Measurements from ENCODE around the gene KLF16.

DNA sequence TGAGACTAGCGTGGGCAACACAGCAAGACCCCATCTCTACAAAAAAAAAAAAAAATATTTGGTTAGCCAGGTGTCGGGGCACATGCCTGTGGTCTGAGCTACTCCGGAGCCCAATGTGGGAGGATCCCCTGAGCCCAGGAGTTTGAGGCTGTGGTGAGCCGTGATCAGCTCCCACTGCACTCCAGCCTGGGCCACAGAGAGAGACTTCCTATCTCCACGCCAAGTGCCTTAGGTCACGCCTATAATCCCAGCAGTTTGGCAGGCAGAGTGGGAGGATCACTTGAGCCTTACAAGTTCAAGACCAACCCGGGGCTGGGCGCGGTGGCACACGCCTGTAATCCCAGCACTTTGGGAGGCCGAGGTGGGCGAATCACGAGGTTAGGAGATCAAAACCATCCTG is 33.1 kb upstream of the KLF16 start:
- TF ChIP-seq, protein P1, sequence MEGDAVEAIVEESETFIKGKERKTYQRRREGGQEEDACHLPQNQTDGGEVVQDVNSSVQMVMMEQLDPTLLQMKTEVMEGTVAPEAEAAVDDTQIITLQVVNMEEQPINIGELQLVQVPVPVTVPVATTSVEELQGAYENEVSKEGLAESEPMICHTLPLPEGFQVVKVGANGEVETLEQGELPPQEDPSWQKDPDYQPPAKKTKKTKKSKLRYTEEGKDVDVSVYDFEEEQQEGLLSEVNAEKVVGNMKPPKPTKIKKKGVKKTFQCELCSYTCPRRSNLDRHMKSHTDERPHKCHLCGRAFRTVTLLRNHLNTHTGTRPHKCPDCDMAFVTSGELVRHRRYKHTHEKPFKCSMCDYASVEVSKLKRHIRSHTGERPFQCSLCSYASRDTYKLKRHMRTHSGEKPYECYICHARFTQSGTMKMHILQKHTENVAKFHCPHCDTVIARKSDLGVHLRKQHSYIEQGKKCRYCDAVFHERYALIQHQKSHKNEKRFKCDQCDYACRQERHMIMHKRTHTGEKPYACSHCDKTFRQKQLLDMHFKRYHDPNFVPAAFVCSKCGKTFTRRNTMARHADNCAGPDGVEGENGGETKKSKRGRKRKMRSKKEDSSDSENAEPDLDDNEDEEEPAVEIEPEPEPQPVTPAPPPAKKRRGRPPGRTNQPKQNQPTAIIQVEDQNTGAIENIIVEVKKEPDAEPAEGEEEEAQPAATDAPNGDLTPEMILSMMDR (IDR thresholded peaks at IDR 0.05; ENCODE audit: low read length): no peak
- TF ChIP-seq EZH2phosphoT487 (IDR thresholded peaks at IDR 0.05; ENCODE audit: low read length): no peak

All from MM.1S (cell line).